Stimulated activated CD4-positive, alpha-beta T cell treated with anti-CD3 and anti-CD28 coated beads, Interleukin-2, amount 100 ng/mL, for 24 hours (primary cell): Measurements from ENCODE around the gene GPR153.
A peak's percentile ranks its signal among the peaks of the same experiment; 100 is the strongest.

Experiments
- DNase-seq, 2 donors: peaks; one replicate each; pipeline ENCODE4 v3.0.0-alpha.2; 2020

The GPR153 gene

GRCh38 chr1:6247651-6248050 lies 13.2 kb downstream of the GPR153 start:
- no peak for DNase-seq

DNA sequence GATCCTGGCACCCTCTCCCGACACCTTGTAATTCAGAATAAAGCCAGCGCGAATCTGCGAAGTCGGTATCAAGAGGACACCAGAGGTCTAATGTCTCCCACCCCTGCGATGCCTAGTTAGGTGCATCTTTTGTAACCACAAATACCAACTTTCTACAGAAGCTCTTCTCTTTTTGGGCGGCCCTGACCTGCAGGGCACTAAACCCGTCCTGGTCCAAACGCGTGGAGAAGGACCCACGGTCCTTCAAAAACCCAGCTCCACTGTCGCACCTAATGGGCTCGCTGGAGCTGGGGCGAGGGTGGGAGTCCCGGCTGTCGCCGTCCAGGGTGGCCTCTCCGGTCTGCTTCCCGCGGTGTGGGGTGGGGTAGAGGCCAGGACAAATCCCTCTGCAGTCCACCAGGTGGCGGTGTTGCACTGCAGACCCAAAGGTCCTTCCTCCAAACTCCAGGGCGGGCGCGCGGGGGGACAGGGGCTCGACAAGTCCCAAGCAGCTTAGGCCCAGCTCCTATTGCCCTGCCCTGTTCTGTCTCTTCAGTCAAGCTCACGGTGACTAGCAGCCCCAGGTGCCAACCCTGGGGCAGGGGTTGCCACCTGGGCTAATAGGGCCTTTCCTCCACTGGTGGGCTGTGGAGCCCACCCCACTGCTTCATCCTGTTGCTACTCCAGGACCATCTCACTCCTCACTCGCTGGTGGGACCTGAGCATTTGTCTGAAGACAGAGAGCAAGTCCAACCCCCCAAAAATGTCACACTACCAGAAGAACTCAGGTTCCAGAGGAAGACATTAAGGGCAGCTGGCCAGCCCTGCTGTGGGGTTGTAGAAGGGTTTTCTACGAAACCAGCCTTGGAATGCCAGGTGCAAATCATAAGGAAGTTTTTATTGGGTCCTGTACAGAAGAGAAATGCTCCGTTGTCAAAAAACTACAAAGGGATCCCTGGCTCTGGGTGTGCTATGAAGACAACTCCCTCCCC lies 14.1 kb downstream of the GPR153 start:
- peak; percentile 87 for DNase-seq

- peak; percentile 50 to 71 for DNase-seq
Measured at GRCh38 chr1:6245869-6246496, 14.9 kb downstream of the GPR153 start.

GRCh38 chr1:6245086-6245868 lies 15.6 kb downstream of the GPR153 start:
- DNase-seq = peak; percentile 84 to 85

DNA sequence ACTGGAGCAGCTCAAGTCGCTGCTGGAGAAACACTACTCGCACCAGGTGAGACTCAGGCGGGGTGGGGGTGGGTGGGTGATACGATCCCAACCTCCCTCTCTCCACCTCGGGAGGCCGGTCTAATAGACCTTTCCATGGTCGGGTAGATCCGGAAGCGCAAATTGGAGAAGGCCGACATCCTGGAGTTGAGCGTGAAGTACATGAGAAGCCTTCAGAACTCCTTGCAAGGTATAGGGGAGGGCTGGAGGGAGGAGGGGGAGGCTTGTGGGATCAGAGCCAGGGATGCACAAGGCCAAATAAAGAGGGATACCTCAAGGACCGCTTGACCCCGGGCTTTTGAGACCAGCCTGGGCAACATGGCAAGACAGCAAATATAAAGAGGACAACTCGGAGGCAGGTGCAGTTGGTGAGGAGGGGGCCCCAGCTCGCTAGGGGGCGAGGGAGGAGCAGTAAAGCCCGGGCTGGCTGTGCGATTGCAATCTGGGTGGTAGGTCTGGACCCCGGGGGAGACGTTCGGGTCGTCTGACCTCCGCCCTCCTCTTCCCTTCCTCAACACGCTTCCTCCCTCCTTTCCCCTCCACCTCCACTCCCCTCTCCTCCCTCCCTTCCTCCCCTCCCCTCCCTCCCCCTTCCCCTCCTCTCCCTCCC lies 16.4 kb downstream of the GPR153 start:
- no peak for DNase-seq

- DNase-seq = no peak
Measured at GRCh38 chr1:6243993-6244392, 16.9 kb downstream of the GPR153 start, which contains the start of gene HES3. Gene HES3 (plus strand): TSS chr1:6244179. CDS start chr1:6244366, 187 bp downstream.

- DNase-seq = no peak
Measured at GRCh38 chr1:6243053-6243834, 17.7 kb downstream of the GPR153 start.

GRCh38 chr1:6241887-6242740 lies 18.8 kb downstream of the GPR153 start:
- no peak for DNase-seq

GRCh38 chr1:6241107-6241886 lies 19.6 kb downstream of the GPR153 start:
- DNase-seq = no peak

GRCh38 chr1:6239950-6240768 lies 20.7 kb downstream of the GPR153 start:
- DNase-seq = no peak

GRCh38 chr1:6239213-6239752 lies 21.6 kb downstream of the GPR153 start:
- DNase-seq = no peak

- DNase-seq = no peak
Measured at GRCh38 chr1:6237093-6237492, 23.8 kb downstream of the GPR153 start.

GRCh38 chr1:6235296-6235677 lies 25.6 kb downstream of the GPR153 start:
- DNase-seq = peak; percentile 39 to 43

DNA sequence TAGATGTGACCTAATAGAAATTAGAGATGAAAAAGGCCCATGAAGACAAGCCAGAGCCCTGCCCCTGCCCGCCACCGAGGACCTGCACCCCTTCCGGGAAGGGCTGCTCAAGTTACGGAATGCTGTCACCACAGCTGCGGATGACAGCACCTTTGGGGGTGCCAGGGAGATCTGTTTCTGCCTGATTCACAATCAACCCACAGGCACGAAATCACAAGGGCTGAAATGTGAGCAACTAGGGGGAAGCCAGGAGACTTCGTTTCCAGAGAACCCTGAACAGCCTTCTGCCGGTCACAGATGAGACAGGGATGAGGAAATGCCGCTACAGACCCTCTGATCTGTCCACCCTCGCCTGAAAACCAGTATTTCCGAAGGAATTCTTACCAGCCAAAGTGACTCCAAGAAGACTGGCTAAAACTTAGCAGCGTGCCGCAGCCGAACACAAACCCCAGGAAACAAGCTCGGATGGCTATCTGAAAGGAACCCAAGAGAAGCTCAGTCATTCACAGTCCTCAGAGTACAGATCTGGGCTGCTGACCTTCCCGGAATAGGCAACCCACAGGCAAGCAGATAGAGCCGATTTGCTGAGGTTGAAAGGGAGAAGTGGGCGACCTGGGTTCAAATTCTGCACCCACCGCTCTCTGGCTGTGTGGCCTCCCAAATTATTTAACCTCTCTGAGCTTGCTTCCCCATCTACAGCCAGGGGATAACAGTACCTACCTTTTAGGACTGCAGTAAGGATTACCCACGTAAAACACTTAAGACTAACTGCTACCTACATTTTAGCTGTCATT lies 26.2 kb downstream of the GPR153 start:
- no peak for DNase-seq

- no peak for DNase-seq
Measured at GRCh38 chr1:6233376-6233775, 27.5 kb downstream of the GPR153 start.

- DNase-seq = no peak
Measured at GRCh38 chr1:6225651-6226050, 35.2 kb downstream of the GPR153 start.

GRCh38 chr1:6224718-6225117 lies 36.2 kb downstream of the GPR153 start:
- DNase-seq = no peak

GRCh38 chr1:6223617-6224016 lies 37.3 kb downstream of the GPR153 start:
- no peak for DNase-seq
